ENCODE measurements around the gene BACE2.

Gene BACE2

GRCh38 chr21:41213021-41213420, 45.1 kb downstream of the BACE2 start:
- Histone ChIP-seq H3K27me3 (ENCODE audit: control insufficient read depth, insufficient read depth, low read length) (no peaks in the 10 kb centered on the region), H3K36me3 (ENCODE audit: control insufficient read depth, insufficient read depth, low read length) (no peaks in the 10 kb centered on the region), H3K9me3 (ENCODE audit: control insufficient read depth, insufficient read depth, low read depth, low read length) (0 out of 2 replicates have a peak, but pooled peaks cover 2% of the 10 kb centered on the region)

GRCh38 chr21:41215856-41216408, 48.0 kb downstream of the BACE2 start:
- H3K27ac ChIP-seq (ENCODE audit: low read depth, low read length), result no peak overlapping the region
- H3K4me3 ChIP-seq (ENCODE audit: low read depth, low read length), result no peak overlapping the region
- H3K27me3 ChIP-seq (ENCODE audit: control insufficient read depth, insufficient read depth, low read length), result no peaks in the 10 kb centered on the region
- H3K9ac ChIP-seq (ENCODE audit: low read length), result no peak overlapping the region
- peaks cover 13% of the 10 kb centered on the region; the same call in 1 of the 2 replicates for H3K4me1 ChIP-seq (ENCODE audit: control insufficient read depth, insufficient read depth, low read length)
- 0 out of 2 replicates have a peak, but pooled peaks cover 2% of the 10 kb centered on the region for H3K9me3 ChIP-seq (ENCODE audit: control insufficient read depth, insufficient read depth, low read depth, low read length)
- H3K36me3 ChIP-seq (ENCODE audit: control insufficient read depth, insufficient read depth, low read length), result no peaks in the 10 kb centered on the region

More at GRCh38 chr21:41213021-41213420, 45.1 kb downstream of the BACE2 start:
- Histone ChIP-seq H3K9ac (ENCODE audit: low read length) (no peak overlapping the region), H3K27ac (ENCODE audit: low read depth, low read length) (no peak overlapping the region), H3K4me3 (ENCODE audit: low read depth, low read length) (no peak overlapping the region), H3K4me1 (ENCODE audit: control insufficient read depth, insufficient read depth, low read length) (peaks cover 20% of the 10 kb centered on the region; the same call in 1 of the 2 replicates)

DNA sequence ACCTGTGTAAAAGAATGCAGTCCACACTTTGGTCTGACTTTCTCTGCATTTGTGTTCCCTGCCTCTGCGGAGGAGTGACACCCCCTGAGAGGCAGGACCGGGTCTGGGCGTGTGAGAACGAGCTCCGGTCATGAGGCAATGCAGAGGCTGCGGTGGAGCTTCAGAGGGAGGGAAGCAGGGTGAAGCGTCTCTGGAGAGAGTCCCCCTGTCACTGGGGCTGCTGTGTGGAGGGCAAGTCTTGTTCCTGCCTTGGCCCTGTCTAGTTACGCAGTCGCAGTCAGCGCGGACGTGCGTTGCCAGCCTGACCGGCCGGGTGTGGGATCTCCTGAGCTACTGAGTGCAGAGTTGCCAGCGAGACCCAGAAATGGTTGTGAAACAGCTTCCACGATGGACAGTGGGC, 48.5 kb downstream of the BACE2 start:
- H3K9ac ChIP-seq (ENCODE audit: low read length), result no peak overlapping the region
- H3K27me3 ChIP-seq (ENCODE audit: control insufficient read depth, insufficient read depth, low read length), result no peaks in the 10 kb centered on the region
- 0 out of 2 replicates have a peak, but pooled peaks cover 2% of the 10 kb centered on the region for H3K9me3 ChIP-seq (ENCODE audit: control insufficient read depth, insufficient read depth, low read depth, low read length)
- H3K4me3 ChIP-seq (ENCODE audit: low read depth, low read length), result no peak overlapping the region
- H3K36me3 ChIP-seq (ENCODE audit: control insufficient read depth, insufficient read depth, low read length), result no peaks in the 10 kb centered on the region
- H3K27ac ChIP-seq (ENCODE audit: low read depth, low read length), result no peak overlapping the region
- H3K4me1 ChIP-seq (ENCODE audit: control insufficient read depth, insufficient read depth, low read length), result peaks cover 13% of the 10 kb centered on the region; the same call in 1 of the 2 replicates

DNA sequence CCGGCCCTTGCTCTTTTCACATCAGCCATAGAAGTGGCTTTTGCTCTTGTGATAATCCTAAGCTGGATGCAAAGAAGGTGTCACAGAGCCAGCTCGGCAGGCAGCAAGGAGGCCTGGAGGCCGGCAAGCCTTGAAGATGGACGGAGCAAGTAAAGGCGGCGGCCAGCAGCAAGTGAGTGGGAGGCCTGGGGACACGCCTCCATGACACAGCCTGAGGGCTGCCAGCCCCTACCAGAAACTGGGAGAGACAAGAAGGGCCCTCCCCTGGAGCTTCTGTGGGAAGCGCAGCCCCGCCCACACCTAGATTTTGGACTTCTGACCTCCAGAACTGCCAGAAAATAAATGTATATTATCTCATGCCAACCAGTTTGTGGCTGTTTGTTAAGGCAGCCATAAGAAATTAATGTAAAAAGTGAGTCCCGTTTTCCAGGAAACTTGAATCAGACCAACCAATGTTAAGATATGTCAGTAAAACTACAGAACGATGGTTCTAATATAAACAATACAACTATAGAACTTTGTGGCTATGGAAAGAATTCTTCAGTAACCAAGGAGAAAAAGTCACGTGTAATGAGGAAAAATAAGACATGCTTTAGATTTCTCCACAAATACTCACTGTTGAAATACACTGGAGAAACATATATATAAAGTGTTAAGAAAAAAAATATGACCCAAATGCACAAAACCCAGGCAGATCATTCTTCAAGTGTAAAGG, 49.9 kb downstream of the BACE2 start:
- no peaks in the 10 kb centered on the region for H3K27me3 ChIP-seq (ENCODE audit: control insufficient read depth, insufficient read depth, low read length)
- H3K4me3 ChIP-seq (ENCODE audit: low read depth, low read length), result no peak overlapping the region
- H3K4me1 ChIP-seq (ENCODE audit: control insufficient read depth, insufficient read depth, low read length), result peaks cover 13% of the 10 kb centered on the region; the same call in 1 of the 2 replicates
- no peak overlapping the region for H3K9ac ChIP-seq (ENCODE audit: low read length)
- no peaks in the 10 kb centered on the region for H3K9me3 ChIP-seq (ENCODE audit: control insufficient read depth, insufficient read depth, low read depth, low read length)
- no peak overlapping the region for H3K27ac ChIP-seq (ENCODE audit: low read depth, low read length)
- H3K36me3 ChIP-seq (ENCODE audit: control insufficient read depth, insufficient read depth, low read length), result no peaks in the 10 kb centered on the region

DNA sequence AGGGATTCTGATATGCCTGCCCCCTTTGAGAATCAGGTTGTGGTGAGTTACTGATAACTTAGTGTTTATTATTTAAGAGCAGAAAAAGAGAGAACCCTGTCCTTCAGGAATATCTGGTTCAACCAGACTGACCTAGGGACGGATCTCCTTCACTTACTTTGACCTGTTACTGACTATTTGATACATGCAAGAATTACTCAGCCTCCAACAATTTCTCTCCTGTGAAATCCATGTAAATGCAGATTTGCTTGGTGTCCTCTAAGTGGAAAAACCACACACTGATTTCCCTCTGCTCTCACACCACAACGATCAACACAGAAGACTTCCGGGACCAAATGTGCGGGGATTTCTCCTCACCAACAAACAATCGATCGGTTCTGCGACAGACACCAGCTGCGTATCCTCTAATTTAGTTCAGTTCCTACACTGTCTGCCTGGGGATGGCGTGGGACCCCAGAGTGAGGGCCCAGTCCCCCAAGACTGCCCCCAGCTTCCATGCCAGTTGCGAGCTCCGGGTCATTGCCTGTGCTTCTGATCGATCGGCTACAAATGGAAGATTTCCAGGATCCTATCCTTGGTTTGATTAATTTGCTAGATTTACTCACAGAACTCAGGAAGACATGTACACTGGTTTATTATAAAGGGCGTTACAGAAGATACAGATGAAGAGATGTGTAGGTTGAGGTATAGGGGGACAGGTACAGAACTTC, 51.7 kb downstream of the BACE2 start:
- H3K27me3 ChIP-seq (ENCODE audit: control insufficient read depth, insufficient read depth, low read length), result no peaks in the 10 kb centered on the region

GRCh38 chr21:41220208-41220733, 52.3 kb downstream of the BACE2 start:
- Histone ChIP-seq H3K36me3 (ENCODE audit: control insufficient read depth, insufficient read depth, low read length) (no peaks in the 10 kb centered on the region), H3K9ac (ENCODE audit: low read length) (no peak overlapping the region), H3K4me1 (ENCODE audit: control insufficient read depth, insufficient read depth, low read length) (peaks cover 13% of the 10 kb centered on the region; the same call in 1 of the 2 replicates), H3K27ac (ENCODE audit: low read depth, low read length) (no peak overlapping the region), H3K27me3 (ENCODE audit: control insufficient read depth, insufficient read depth, low read length) (no peaks in the 10 kb centered on the region), H3K9me3 (ENCODE audit: control insufficient read depth, insufficient read depth, low read depth, low read length) (no peaks in the 10 kb centered on the region), H3K4me3 (ENCODE audit: low read depth, low read length) (no peak overlapping the region)

More for the DNA sequence above, 51.7 kb downstream of the BACE2 start:
- no peaks in the 10 kb centered on the region for H3K9me3 ChIP-seq (ENCODE audit: control insufficient read depth, insufficient read depth, low read depth, low read length)
- H3K4me1 ChIP-seq (ENCODE audit: control insufficient read depth, insufficient read depth, low read length), result peaks cover 13% of the 10 kb centered on the region; the same call in 1 of the 2 replicates
- H3K36me3 ChIP-seq (ENCODE audit: control insufficient read depth, insufficient read depth, low read length), result no peaks in the 10 kb centered on the region
- H3K4me3 ChIP-seq (ENCODE audit: low read depth, low read length), result no peak overlapping the region
- H3K27ac ChIP-seq (ENCODE audit: low read depth, low read length), result no peak overlapping the region
- H3K9ac ChIP-seq (ENCODE audit: low read length), result no peak overlapping the region

GRCh38 chr21:41222247-41223068, 54.5 kb downstream of the BACE2 start:
- Histone ChIP-seq H3K36me3 (ENCODE audit: control insufficient read depth, insufficient read depth, low read length) (no peaks in the 10 kb centered on the region; the same call in 1 of the 2 replicates), H3K9ac (ENCODE audit: low read length) (no peak overlapping the region), H3K4me1 (ENCODE audit: control insufficient read depth, insufficient read depth, low read length) (peaks cover 5% of the 10 kb centered on the region; the same call in 1 of the 2 replicates), H3K27me3 (ENCODE audit: control insufficient read depth, insufficient read depth, low read length) (no peaks in the 10 kb centered on the region), H3K27ac (ENCODE audit: low read depth, low read length) (no peak overlapping the region), H3K4me3 (ENCODE audit: low read depth, low read length) (no peak overlapping the region), H3K9me3 (ENCODE audit: control insufficient read depth, insufficient read depth, low read depth, low read length) (no peaks in the 10 kb centered on the region)

DNA sequence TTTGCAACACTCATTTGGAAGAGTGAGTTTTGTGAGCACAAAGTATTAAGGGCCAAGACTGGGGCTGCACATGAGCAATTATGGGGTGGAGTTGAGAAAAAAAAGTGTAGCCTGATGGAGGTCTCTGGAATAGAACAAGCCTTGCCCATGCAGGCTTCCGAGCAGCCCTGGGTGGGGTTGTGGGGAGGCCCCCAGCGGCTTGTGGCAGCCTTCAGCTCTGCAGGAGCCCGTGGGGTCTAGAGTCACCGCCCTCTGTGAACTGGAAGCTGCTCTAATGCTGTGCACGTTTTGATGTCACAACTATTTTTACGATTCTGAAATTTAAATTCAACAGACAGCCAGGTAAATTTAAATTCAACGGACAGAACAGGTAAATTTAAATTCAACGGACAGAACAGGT, 58.9 kb downstream of the BACE2 start:
- Histone ChIP-seq H3K27ac (ENCODE audit: low read depth, low read length) (no peak overlapping the region), H3K36me3 (ENCODE audit: control insufficient read depth, insufficient read depth, low read length) (peaks cover 10% of the 10 kb centered on the region), H3K9me3 (ENCODE audit: control insufficient read depth, insufficient read depth, low read depth, low read length) (0 out of 2 replicates have a peak, but pooled peaks cover 2% of the 10 kb centered on the region), H3K9ac (ENCODE audit: low read length) (no peak overlapping the region), H3K4me3 (ENCODE audit: low read depth, low read length) (no peak overlapping the region), H3K4me1 (ENCODE audit: control insufficient read depth, insufficient read depth, low read length) (peaks cover 3% of the 10 kb centered on the region; the same call in 1 of the 2 replicates), H3K27me3 (ENCODE audit: control insufficient read depth, insufficient read depth, low read length) (no peaks in the 10 kb centered on the region)

- Histone ChIP-seq H3K4me3 (ENCODE audit: low read depth, low read length) (no peak overlapping the region), H3K4me1 (ENCODE audit: control insufficient read depth, insufficient read depth, low read length) (peaks cover 8% of the 10 kb centered on the region; the same call in 1 of the 2 replicates), H3K27me3 (ENCODE audit: control insufficient read depth, insufficient read depth, low read length) (no peaks in the 10 kb centered on the region), H3K36me3 (ENCODE audit: control insufficient read depth, insufficient read depth, low read length) (peaks cover 15% of the 10 kb centered on the region), H3K9me3 (ENCODE audit: control insufficient read depth, insufficient read depth, low read depth, low read length) (peaks cover 7% of the 10 kb centered on the region; the same call in 1 of the 2 replicates), H3K27ac (ENCODE audit: low read depth, low read length) (no peak overlapping the region), H3K9ac (ENCODE audit: low read length) (no peak overlapping the region)
These were observed 59.5 kb downstream of the BACE2 start for GRCh38 chr21:41227357-41228005.

DNA sequence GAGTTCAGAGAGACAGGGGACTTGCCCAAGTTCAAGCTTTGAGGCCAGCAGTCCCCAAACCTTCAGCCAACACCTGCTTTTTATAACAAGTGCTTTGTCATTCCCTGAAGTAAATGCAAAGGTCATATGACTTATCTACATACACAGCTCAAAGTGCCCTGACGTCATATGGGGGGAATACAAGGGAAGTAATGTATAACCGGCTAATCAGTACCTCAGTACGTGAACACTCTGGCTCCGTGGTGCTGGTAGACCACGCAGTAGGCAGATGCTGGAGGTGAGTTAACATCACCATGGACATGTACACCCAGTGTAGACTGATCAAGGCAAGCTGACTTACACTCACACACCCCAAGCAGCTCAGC, 60.0 kb downstream of the BACE2 start:
- Histone ChIP-seq H3K4me3 (ENCODE audit: low read depth, low read length) (no peak overlapping the region), H3K9ac (ENCODE audit: low read length) (no peak overlapping the region), H3K4me1 (ENCODE audit: control insufficient read depth, insufficient read depth, low read length) (peaks cover 8% of the 10 kb centered on the region; the same call in 1 of the 2 replicates), H3K27me3 (ENCODE audit: control insufficient read depth, insufficient read depth, low read length) (no peaks in the 10 kb centered on the region), H3K27ac (ENCODE audit: low read depth, low read length) (no peak overlapping the region), H3K36me3 (ENCODE audit: control insufficient read depth, insufficient read depth, low read length) (peaks cover 15% of the 10 kb centered on the region), H3K9me3 (ENCODE audit: control insufficient read depth, insufficient read depth, low read depth, low read length) (peaks cover 8% of the 10 kb centered on the region; the same call in 1 of the 2 replicates)

Measured in HUES6 (cell line).